Loucy (cell line): ENCODE results near the gene SMIM27.

Experiments used
- H2AFZ ChIP-seq: fragments of 200-600 bp; sonication (generic); 2 replicates; pipeline ENCODE4 v1.6.0; 2016; ENCODE audit warnings: antibody characterized with exemption, mild to moderate bottlenecking, low read length, moderate library complexity
- H3F3A ChIP-seq: fragments of 200-600 bp; 2 replicates; pipeline ENCODE4 v1.6.0; 2016; ENCODE audit warnings: antibody characterized with exemption, low read depth, mild to moderate bottlenecking
- H3K27me3 ChIP-seq: fragments of 200-600 bp; sonication (generic); 2 replicates; pipeline ENCODE4 v1.6.1; 2014; ENCODE audit warnings: low read length, mild to moderate bottlenecking; ENCODE audit not compliant: insufficient read depth, poor library complexity, severe bottlenecking
- H3K36me3 ChIP-seq: fragments of 200-600 bp; sonication (generic); 2 replicates; pipeline ENCODE4 v1.6.1; 2016; ENCODE audit warnings: low read length; ENCODE audit not compliant: insufficient read depth
- H3K4me1 ChIP-seq: fragments of 200-600 bp; sonication (generic); 2 replicates; pipeline ENCODE4 v1.5.1; 2014; ENCODE audit warnings: low read length, mild to moderate bottlenecking; ENCODE audit not compliant: insufficient read depth, poor library complexity, severe bottlenecking
- H3K4me2 ChIP-seq: fragments of 200-600 bp; sonication (generic); 2 replicates; pipeline ENCODE4 v1.6.0; 2014; ENCODE audit warnings: antibody characterized with exemption, low read length, low read depth, mild to moderate bottlenecking; ENCODE audit not compliant: poor library complexity, severe bottlenecking
- H3K4me3 ChIP-seq: fragments of 200-600 bp; sonication (generic); 2 replicates; pipeline ENCODE4 v1.5.1; 2014; ENCODE audit warnings: low read length, mild to moderate bottlenecking, mixed read lengths; ENCODE audit not compliant: poor library complexity, severe bottlenecking
- H3K79me2 ChIP-seq: fragments of 200-600 bp; sonication (generic); 2 replicates; pipeline ENCODE4 v1.6.1; 2014; ENCODE audit warnings: low read length; ENCODE audit not compliant: insufficient read depth
- H3K9ac ChIP-seq: fragments of 200-600 bp; sonication (generic); 2 replicates; pipeline ENCODE4 v1.6.0; 2014; ENCODE audit warnings: mild to moderate bottlenecking, low read depth, low read length, moderate library complexity; ENCODE audit not compliant: poor library complexity, severe bottlenecking
- H3K9me2 ChIP-seq: fragments of 200-600 bp; sonication (generic); replicated peaks from 2 replicates; pipeline ENCODE4 v1.6.1; 2016; ENCODE audit warnings: low read depth, low read length, mixed read lengths
- H3K9me3 ChIP-seq: fragments of 200-600 bp; sonication (generic); 2 replicates; pipeline ENCODE4 v1.6.1; 2014; ENCODE audit warnings: mild to moderate bottlenecking, antibody characterized with exemption, low read length, low read depth; ENCODE audit not compliant: insufficient read depth
- H4K20me1 ChIP-seq: fragments of 200-600 bp; sonication (generic); 2 replicates; pipeline ENCODE4 v1.6.0; 2014; ENCODE audit warnings: antibody characterized with exemption, low read length, mild to moderate bottlenecking; ENCODE audit not compliant: insufficient read depth, poor library complexity, severe bottlenecking
- CTCF ChIP-seq: fragments of 200-600 bp; sonication (generic); conservative IDR thresholded peaks from 2 replicates; pipeline ENCODE4 v1.5.1; 2014; ENCODE audit warnings: mild to moderate bottlenecking, antibody characterized with exemption, low read length
- EZH2phosphoT487 ChIP-seq: fragments of 200-600 bp; IDR thresholded peaks from 2 replicates; pipeline ENCODE4 v1.6.1; 2018; ENCODE audit warnings: antibody characterized with exemption, mild to moderate bottlenecking, moderate library complexity, borderline replicate concordance

The SMIM27 gene

GRCh38 chr9:32571969-32572899 is 20.1 kb downstream of the SMIM27 start:
- H3K4me1 ChIP-seq = peaks cover 30% of the 10 kb centered on the region
- no peaks in the 10 kb centered on the region for H3K36me3 ChIP-seq
- H3K4me2 ChIP-seq = peak overlapping the region; percentile 86
- peaks cover 15% of the 10 kb centered on the region for H4K20me1 ChIP-seq
- peak overlapping the region; percentile 83 for H2AFZ ChIP-seq
- peak; percentile 87 for TF ChIP-seq CTCF
- TF ChIP-seq EZH2phosphoT487 = no peak
- H3K9me2 ChIP-seq = no peaks in the 10 kb centered on the region
- peak overlapping the region; percentile 85 for H3K9ac ChIP-seq
- no peaks in the 10 kb centered on the region for H3K9me3 ChIP-seq
- no peaks in the 10 kb centered on the region for H3K27me3 ChIP-seq
- H3K79me2 ChIP-seq = peaks cover 46% of the 10 kb centered on the region
- peaks cover 5% of the 10 kb centered on the region; the same call in 1 of the 2 replicates for H3F3A ChIP-seq
- H3K4me3 ChIP-seq = peak overlapping the region; percentile 92

GRCh38 chr9:32572900-32573523 is 20.9 kb downstream of the SMIM27 start, which contains the start of gene NDUFB6:
Gene NDUFB6 (minus strand): TSS chr9:32573159. CDS start chr9:32573060, 99 bp downstream.
- H3K4me1 ChIP-seq = peaks cover 30% of the 10 kb centered on the region
- H3K27me3 ChIP-seq = no peaks in the 10 kb centered on the region
- H3K79me2 ChIP-seq = peaks cover 43% of the 10 kb centered on the region
- TF ChIP-seq CTCF (no peak), EZH2phosphoT487 (no peak)
- peaks cover 5% of the 10 kb centered on the region; the same call in 1 of the 2 replicates for H3F3A ChIP-seq
- peak within 1 kb of the TSS; percentile 83 for H2AFZ ChIP-seq
- no peaks in the 10 kb centered on the region for H3K36me3 ChIP-seq
- no peaks in the 10 kb centered on the region for H3K9me3 ChIP-seq
- no peaks in the 10 kb centered on the region for H3K9me2 ChIP-seq
- H3K9ac ChIP-seq = peak within 1 kb of the TSS; percentile 85
- H3K4me2 ChIP-seq = peak within 1 kb of the TSS; percentile 86
- peak within 1 kb of the TSS; percentile 92 for H3K4me3 ChIP-seq
- peaks cover 15% of the 10 kb centered on the region for H4K20me1 ChIP-seq

- H3K9ac ChIP-seq = peak overlapping the region; percentile 85
- H3K36me3 ChIP-seq = no peaks in the 10 kb centered on the region
- H3K4me2 ChIP-seq = peak overlapping the region; percentile 86
- no peaks in the 10 kb centered on the region for H3K9me3 ChIP-seq
- H3F3A ChIP-seq = peaks cover 5% of the 10 kb centered on the region; the same call in 1 of the 2 replicates
- H2AFZ ChIP-seq = peak overlapping the region; percentile 81; the same call in 1 of the 2 replicates
- H3K9me2 ChIP-seq = no peaks in the 10 kb centered on the region
- peaks cover 15% of the 10 kb centered on the region for H4K20me1 ChIP-seq
- H3K79me2 ChIP-seq = peaks cover 39% of the 10 kb centered on the region
- H3K4me1 ChIP-seq = peaks cover 30% of the 10 kb centered on the region
- TF ChIP-seq CTCF (no peak), EZH2phosphoT487 (no peak)
- peak overlapping the region; percentile 92 for H3K4me3 ChIP-seq
- H3K27me3 ChIP-seq = no peaks in the 10 kb centered on the region
Observed at GRCh38 chr9:32573821-32574220, 21.7 kb downstream of the SMIM27 start.
